ENCODE measurements around the gene AZIN2.
A peak's percentile ranks its signal among the peaks of the same experiment; 100 is the strongest.

AZIN2 gene

GRCh38 chr1:33137800-33138199, 56.8 kb downstream of the AZIN2 start:
- H3K4me3 ChIP-seq (ENCODE audit: low read length, poor library complexity, severe bottlenecking): no peak overlapping the region
- H3K4me2 ChIP-seq (ENCODE audit: low read depth, low read length, poor library complexity, severe bottlenecking): no peak overlapping the region
- no peak overlapping the region for H3K9ac ChIP-seq (ENCODE audit: low read depth, low read length, poor library complexity, severe bottlenecking)

GRCh38 chr1:33140153-33141149, 59.5 kb downstream of the AZIN2 start:
- H2AFZ ChIP-seq (ENCODE audit: low read length): no peak overlapping the region
- no peaks in the 10 kb centered on the region for H4K20me1 ChIP-seq (ENCODE audit: insufficient read depth, low read length, poor library complexity, severe bottlenecking)
- no peaks in the 10 kb centered on the region for H3K27me3 ChIP-seq (ENCODE audit: insufficient read depth, low read length, poor library complexity, severe bottlenecking)
- no peak overlapping the region for H3K4me2 ChIP-seq (ENCODE audit: low read depth, low read length, poor library complexity, severe bottlenecking)
- TF ChIP-seq CTCF (conservative IDR thresholded peaks at IDR 0.05; ENCODE audit: low read length) (no peak), EZH2phosphoT487 (IDR thresholded peaks at IDR 0.05; ENCODE audit: borderline replicate concordance) (no peak)
- H3K9me2 ChIP-seq (replicated peaks; ENCODE audit: low read depth, low read length): no peaks in the 10 kb centered on the region
- H3K36me3 ChIP-seq (ENCODE audit: insufficient read depth, low read length): no peaks in the 10 kb centered on the region; the same call in 1 of the 2 replicates
- no peaks in the 10 kb centered on the region for H3K79me2 ChIP-seq (ENCODE audit: insufficient read depth, low read length)
- no peaks in the 10 kb centered on the region for H3F3A ChIP-seq (ENCODE audit: low read depth)
- no peaks in the 10 kb centered on the region for H3K9me3 ChIP-seq (ENCODE audit: insufficient read depth, low read depth, low read length)
- peaks cover 14% of the 10 kb centered on the region for H3K4me1 ChIP-seq (ENCODE audit: insufficient read depth, low read length, poor library complexity, severe bottlenecking)
- H3K4me3 ChIP-seq (ENCODE audit: low read length, poor library complexity, severe bottlenecking): no peak overlapping the region
- H3K9ac ChIP-seq (ENCODE audit: low read depth, low read length, poor library complexity, severe bottlenecking): no peak overlapping the region

More at GRCh38 chr1:33137800-33138199, 56.8 kb downstream of the AZIN2 start:
- Histone ChIP-seq H3K9me3 (ENCODE audit: insufficient read depth, low read depth, low read length) (no peaks in the 10 kb centered on the region), H4K20me1 (ENCODE audit: insufficient read depth, low read length, poor library complexity, severe bottlenecking) (no peaks in the 10 kb centered on the region), H3K79me2 (ENCODE audit: insufficient read depth, low read length) (no peaks in the 10 kb centered on the region), H3K27me3 (ENCODE audit: insufficient read depth, low read length, poor library complexity, severe bottlenecking) (no peaks in the 10 kb centered on the region), H3K36me3 (ENCODE audit: insufficient read depth, low read length) (no peaks in the 10 kb centered on the region), H3K9me2 (replicated peaks; ENCODE audit: low read depth, low read length) (no peaks in the 10 kb centered on the region), H3K4me1 (ENCODE audit: insufficient read depth, low read length, poor library complexity, severe bottlenecking) (peaks cover 14% of the 10 kb centered on the region), H3F3A (ENCODE audit: low read depth) (no peaks in the 10 kb centered on the region), H2AFZ (ENCODE audit: low read length) (no peak overlapping the region)
- TF ChIP-seq CTCF (conservative IDR thresholded peaks at IDR 0.05; ENCODE audit: low read length) (peak; percentile 83), EZH2phosphoT487 (IDR thresholded peaks at IDR 0.05; ENCODE audit: borderline replicate concordance) (no peak)

DNA sequence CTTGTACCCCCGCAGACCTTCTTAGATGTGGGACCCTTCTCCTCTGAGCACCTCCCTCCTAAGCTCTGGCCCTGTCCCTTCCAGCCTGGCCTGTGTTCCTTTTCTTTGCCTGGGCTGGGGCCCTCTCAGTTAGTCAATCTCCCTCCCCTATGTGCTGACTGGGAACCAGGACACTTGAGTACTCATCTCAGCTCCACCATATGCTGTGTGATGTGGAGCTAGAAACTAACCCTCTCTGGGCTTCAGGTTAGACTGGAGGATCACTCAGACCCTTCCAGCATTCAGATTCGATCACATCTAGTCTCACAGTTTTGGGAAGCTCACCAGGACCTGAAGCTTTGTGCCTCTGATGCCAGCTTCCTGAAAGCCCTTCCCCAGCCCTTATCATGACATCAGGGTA, 60.3 kb downstream of the AZIN2 start:
- no peak for TF ChIP-seq CTCF (conservative IDR thresholded peaks at IDR 0.05; ENCODE audit: low read length)
- no peak for TF ChIP-seq EZH2phosphoT487 (IDR thresholded peaks at IDR 0.05; ENCODE audit: borderline replicate concordance)
- Histone ChIP-seq H3K36me3 (ENCODE audit: insufficient read depth, low read length) (no peaks in the 10 kb centered on the region; the same call in 1 of the 2 replicates), H3K9me3 (ENCODE audit: insufficient read depth, low read depth, low read length) (no peaks in the 10 kb centered on the region), H3K4me3 (ENCODE audit: low read length, poor library complexity, severe bottlenecking) (no peak overlapping the region), H3K9me2 (replicated peaks; ENCODE audit: low read depth, low read length) (no peaks in the 10 kb centered on the region), H4K20me1 (ENCODE audit: insufficient read depth, low read length, poor library complexity, severe bottlenecking) (no peaks in the 10 kb centered on the region), H3K79me2 (ENCODE audit: insufficient read depth, low read length) (no peaks in the 10 kb centered on the region), H3K9ac (ENCODE audit: low read depth, low read length, poor library complexity, severe bottlenecking) (no peak overlapping the region), H3K27me3 (ENCODE audit: insufficient read depth, low read length, poor library complexity, severe bottlenecking) (no peaks in the 10 kb centered on the region), H3F3A (ENCODE audit: low read depth) (no peaks in the 10 kb centered on the region), H2AFZ (ENCODE audit: low read length) (no peak overlapping the region), H3K4me1 (ENCODE audit: insufficient read depth, low read length, poor library complexity, severe bottlenecking) (peaks cover 14% of the 10 kb centered on the region), H3K4me2 (ENCODE audit: low read depth, low read length, poor library complexity, severe bottlenecking) (no peak overlapping the region)
